HepG2 (cell line): Measurements from ENCODE around the gene CCR8. TPM values are rescaled to one million over a fixed set of nuclear protein-coding genes. Genes with fewer than 3 reads are reported as not detected.

Experiments used
- ATAC-seq: fragments of 200-7000 bp; cut with Tn5 transposase; 3 replicates; pipeline ENCODE4 v1.9.1; 2020; ENCODE audit warnings: mild to moderate bottlenecking, moderate library complexity
- BruUV-seq: library from RNA; stranded (reverse); fragments of 400-500 nt; replicated peaks from 2 replicates; lab custom pipeline; 2021; lab: Mats Ljungman, UMichigan
- CTCF ChIA-PET: fragments of 300-600 bp; formaldehyde crosslinking; extraction: SDS; loops from one replicate; lab custom pipeline; 2021; ENCODE audit warnings: low total read pairs, inconsistent platforms, low intra/inter-chr PET ratio; lab: Yijun Ruan, JAX
- POLR2A ChIA-PET: fragments of 350-600 bp; sonication (Branson Sonifier 250); formaldehyde crosslinking; loops from one replicate; lab custom pipeline; 2020; ENCODE audit warnings: antibody characterized with exemption, inconsistent platforms; lab: Yijun Ruan, JAX
- DNase-seq: peaks from one replicate; pipeline ENCODE4 v3.0.0-alpha.2; 2015; ENCODE audit warnings: low spot score
- FAIRE-seq: peaks from 3 replicates; lab custom pipeline; 2011; peaks lifted over from hg19 to GRCh38; lab: Jason Lieb, UNC
- H2AFZ ChIP-seq: one replicate; pipeline ENCODE4 v1.6.1; 2011; ENCODE audit warnings: low read length, inconsistent platforms
- H3K27ac ChIP-seq: fragments of 300-600 bp; 3 replicates; pipeline ENCODE4 v1.8.0; 2011; ENCODE audit warnings: mixed run types, mild to moderate bottlenecking, mixed read lengths, low read length, inconsistent platforms; ENCODE audit not compliant: insufficient read depth; ENCODE audit errors: extremely low read length
- H3K27me3 ChIP-seq, 2 experiments: fragments of 200-600 bp in 1 of 2; 2 replicates in 1 of 2; 3 replicates in 1 of 2; pipeline versions ENCODE4 v1.6.0 to v1.8.0; 2011; ENCODE audit warnings: low read length in 2 of 2, mild to moderate bottlenecking in 2 of 2, moderate library complexity in 2 of 2, inconsistent platforms in 1 of 2; ENCODE audit not compliant: insufficient read depth in 2 of 2, control insufficient read depth in 1 of 2
- H3K36me3 ChIP-seq, 2 experiments: fragments of 200-600 bp in 1 of 2; replicated peaks in 1 of 2; 2 replicates in 1 of 2; 3 replicates in 1 of 2; pipeline versions ENCODE4 v1.5.1 to v1.8.0; 2011; ENCODE audit warnings: low read length in 2 of 2, inconsistent platforms in 1 of 2; ENCODE audit not compliant: insufficient read depth in 2 of 2, control insufficient read depth in 1 of 2
- H3K4me1 ChIP-seq: 2 replicates; pipeline ENCODE4 v1.5.1; 2012; ENCODE audit warnings: low read length, inconsistent platforms; ENCODE audit not compliant: insufficient read depth
- H3K4me2 ChIP-seq: 2 replicates; pipeline ENCODE4 v1.6.0; 2011; ENCODE audit warnings: low read depth, low read length, inconsistent platforms
- H3K4me3 ChIP-seq, 3 experiments: fragments of 200-600 bp in 1 of 3; sonication (generic), shearing (Covaris generic) in 1 of 3; replicated peaks in 1 of 3; 2 replicates each; pipeline ENCODE4 v1.5.1; 2011 to 2016; ENCODE audit warnings: low read length in 3 of 3, inconsistent platforms in 2 of 3, low read depth in 2 of 3, mild to moderate bottlenecking in 2 of 3, control low read depth in 1 of 3, mixed read lengths in 1 of 3; ENCODE audit not compliant: insufficient read depth in 1 of 3
- H3K79me2 ChIP-seq: one replicate; pipeline ENCODE4 v1.6.1; 2011; ENCODE audit warnings: low read length, inconsistent platforms; ENCODE audit not compliant: insufficient read depth
- H3K9ac ChIP-seq: 2 replicates; pipeline ENCODE4 v1.6.0; 2011; ENCODE audit warnings: mild to moderate bottlenecking, low read depth, low read length, inconsistent platforms; ENCODE audit not compliant: insufficient read depth
- H3K9me3 ChIP-seq: 2 replicates; pipeline ENCODE4 v1.5.1; 2012; ENCODE audit warnings: mild to moderate bottlenecking, low read length
- H4K20me1 ChIP-seq: 2 replicates; pipeline ENCODE4 v1.6.0; 2011; ENCODE audit warnings: inconsistent platforms, mild to moderate bottlenecking, low read length, moderate library complexity; ENCODE audit not compliant: insufficient read depth
- ELF4 ChIP-seq: sonication (generic); formaldehyde crosslinking; IDR thresholded peaks from 2 replicates; pipeline ENCODE4 v1.5.0; 2020; ENCODE audit warnings: missing genetic modification reagents, mild to moderate bottlenecking, moderate library complexity, borderline replicate concordance
- PAF1 ChIP-seq: IDR thresholded peaks from 2 replicates; pipeline ENCODE4 v1.6.1; 2016; ENCODE audit warnings: missing genetic modification reagents, missing compliant biosample characterization
- PRDM10 ChIP-seq: sonication (generic); formaldehyde crosslinking; IDR thresholded peaks from 2 replicates; pipeline ENCODE4 v1.4.0; 2020; ENCODE audit warnings: low read depth, missing genetic modification reagents
- ZNF143 ChIP-seq: sonication (generic); formaldehyde crosslinking; IDR thresholded peaks from 2 replicates; pipeline ENCODE4 v1.4.0; 2020; ENCODE audit warnings: missing genetic modification reagents
- ZNF205 ChIP-seq: IDR thresholded peaks from 2 replicates; pipeline ENCODE4 v1.6.1; 2018; ENCODE audit warnings: missing biosample characterization, missing genetic modification reagents
- ZNF251 ChIP-seq: sonication (generic); formaldehyde crosslinking; IDR thresholded peaks from 2 replicates; pipeline ENCODE4 v1.9.0; 2021; ENCODE audit warnings: mild to moderate bottlenecking, missing genetic modification reagents
- ZNF615 ChIP-seq: sonication (generic); formaldehyde crosslinking; IDR thresholded peaks from 2 replicates; pipeline ENCODE4 v1.5.0; 2020; ENCODE audit warnings: mild to moderate bottlenecking, missing genetic modification reagents, borderline replicate concordance
- ZNF792 ChIP-seq: IDR thresholded peaks from 2 replicates; pipeline ENCODE4 v1.6.1; 2016
- WGBS: methylation state at CpG from one replicate; pipeline ENCODE4 v1.1.6; 2017; ENCODE audit warnings: low lambda C conversion rate; 5-methylcytosine and 5-hydroxymethylcytosine counted together
- in situ Hi-C: cut with HindIII; loops from 2 replicates; pipeline ENCODE4 v1.10.0; 2017; ENCODE audit warnings: low pct_unique_long_range_greater_than_20kb; ENCODE audit not compliant: extremely low pct_ligation_motif_present
- intact Hi-C: fragments of 100-400 bp; cut with micrococcal nuclease; formaldehyde crosslinking; loops from one replicate; pipeline ENCODE4 v1.10.0; 2022; ENCODE audit not compliant: unreplicated experiment
- polyA plus RNA-seq, 8 experiments: library from polyadenylated mRNA; depleted of rRNA in 3 of 8; stranded (reverse) in 7 of 8; unstranded in 1 of 8; fragments of >200 nt; fragmentation: Illumina TruSeq in 4 of 8; extraction: Trizol in 4 of 8; gene quantifications; 2 replicates each; pipeline versions ENCODE4 v1.2.1 to v1.2.3, GENCODE V29; 2011 to 2016; ENCODE audit warnings: low read depth in 4 of 8, missing spikeins in 1 of 8, mixed read lengths in 1 of 8; ENCODE audit not compliant: insufficient read depth in 1 of 8
- total RNA-seq, 5 experiments: library from RNA; depleted of rRNA; stranded (reverse); fragments of >200 nt; fragmentation: Illumina TruSeq; extraction: Trizol; gene quantifications; 2 replicates each; pipeline ENCODE4 v1.2.3, GENCODE V29; 2016; ENCODE audit warnings: low read depth in 1 of 5
- TF ChIP-seq, protein P1 (sequence below): sonication (generic); formaldehyde crosslinking; IDR thresholded peaks from 2 replicates; pipeline ENCODE4 v1.8.0; 2022; ENCODE audit warnings: missing genetic modification reagents, mild to moderate bottlenecking, moderate library complexity, borderline replicate concordance
- TF ChIP-seq, protein P2 (sequence below): sonication (generic); formaldehyde crosslinking; IDR thresholded peaks from 2 replicates; pipeline ENCODE4 v1.9.0; 2022; ENCODE audit warnings: missing genetic modification reagents, mild to moderate bottlenecking, borderline replicate concordance

The CCR8 gene
- total and polyA plus RNA-seq, 2 of the 13 experiments (the other 11 are each of a cell fraction or from before 2014, with no cell fraction given) = not detected

DNA sequence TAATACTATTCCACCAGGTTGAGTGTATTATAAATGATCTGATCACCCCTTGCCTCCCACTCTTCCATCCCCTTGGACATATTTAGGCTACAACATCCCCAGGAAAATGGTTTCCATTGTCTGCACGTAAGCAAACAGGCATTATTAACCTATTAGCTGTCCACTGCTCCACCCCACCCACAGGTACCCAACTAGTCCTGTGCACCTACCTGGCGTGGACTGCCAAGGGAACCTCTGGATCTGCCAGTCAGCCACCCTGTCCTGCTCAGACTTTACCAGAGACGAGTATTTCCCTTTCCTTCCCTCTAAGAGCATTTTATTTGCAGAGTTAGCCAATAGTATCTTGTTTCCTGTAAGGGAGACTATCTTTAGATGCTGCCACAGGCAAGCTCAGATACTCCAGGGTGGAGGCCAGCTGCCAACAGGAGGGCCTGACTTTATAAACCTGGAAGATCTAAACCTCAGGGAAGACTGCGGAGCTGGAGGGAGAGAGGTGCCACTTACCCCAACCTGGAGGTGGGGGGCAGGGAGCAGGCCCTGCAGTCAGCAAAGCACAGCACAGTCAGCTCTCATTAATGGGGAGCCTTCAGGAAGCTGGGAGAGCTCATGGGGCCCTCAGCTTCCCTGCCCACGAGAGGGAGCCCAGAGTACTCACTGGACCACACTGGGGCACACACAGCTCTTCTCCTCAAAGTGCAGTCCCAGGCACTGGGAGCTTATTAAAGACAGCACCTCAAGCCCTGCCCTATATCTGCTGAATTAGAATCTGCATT is 49.6 kb upstream of the CCR8 start, which contains the start of gene CX3CR1:
CX3CR1 (minus strand) TSS at position 292 of the 773 bp plus-strand sequence. CDS start 13,527 bp downstream, outside the sequence.
- H3K27ac ChIP-seq = no peak within 1 kb of the TSS
- H3K27me3 ChIP-seq = peaks cover 0 to 13% of the 10 kb centered on the region in 2 experiments; a peak in 4 of 5 replicates
- H3K4me3 ChIP-seq = no peak within 1 kb of the TSS
- H3K36me3 ChIP-seq = no peaks in the 10 kb centered on the region
- H3K4me1 ChIP-seq = peaks cover 6% of the 10 kb centered on the region; the same call in 1 of the 2 replicates
- H3K79me2 ChIP-seq = no peaks in the 10 kb centered on the region
- TF ChIP-seq ZNF792 (CRISPR knock-in tag) (no peak), ZNF205 (no peak), ZNF143 (CRISPR knock-in tag) (no peak), ELF4 (no peak), ZNF615 (CRISPR knock-in tag) (no peak), PAF1 (no peak)
- no TSS peak for BruUV-seq
- ATAC-seq (peak; percentile 54), FAIRE-seq (no peak), DNase-seq (no peak)
- ChIA-PET CTCF (no interaction called here), POLR2A (no interaction called here)
- WGBS = 23% methylated on average over 4 of the region's 5 CpGs
- no peak within 1 kb of the TSS for H3K4me2 ChIP-seq
- H3K9ac ChIP-seq = no peak within 1 kb of the TSS
- intact Hi-C loops (no loop called here), in situ Hi-C loops (no loop called here)
- no peaks in the 10 kb centered on the region for H4K20me1 ChIP-seq
- no peaks in the 10 kb centered on the region for H3K9me3 ChIP-seq
- H2AFZ ChIP-seq = no peak within 1 kb of the TSS

DNA sequence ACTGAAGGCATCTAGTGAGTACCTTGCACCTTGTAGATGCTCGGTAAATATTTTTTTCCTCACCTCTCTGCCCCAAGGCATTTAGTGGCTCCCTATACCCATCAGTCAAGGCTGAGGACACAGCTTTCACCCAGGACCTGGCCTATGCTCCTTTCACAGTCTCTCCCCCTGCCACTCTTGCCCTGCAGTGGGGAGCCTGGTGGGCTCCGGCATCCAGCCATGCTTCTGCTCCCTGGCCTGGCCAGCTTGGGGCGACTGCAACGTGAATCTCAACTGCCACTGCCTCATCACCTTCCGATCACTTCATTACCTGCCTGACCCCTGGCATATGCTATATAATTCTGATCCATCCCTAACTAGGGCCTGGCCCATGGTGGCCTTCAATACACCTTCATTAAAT is 48.9 kb upstream of the CCR8 start:
- DNase-seq (no peak), FAIRE-seq (no peak), ATAC-seq (no peak)
- no peaks in the 10 kb centered on the region for H3K9me3 ChIP-seq
- peaks cover 6% of the 10 kb centered on the region; the same call in 1 of the 2 replicates for H3K4me1 ChIP-seq
- no peaks in the 10 kb centered on the region for H3K36me3 ChIP-seq
- no peak overlapping the region for H3K9ac ChIP-seq
- H3K4me3 ChIP-seq = no peak overlapping the region
- no peaks in the 10 kb centered on the region for H4K20me1 ChIP-seq
- no peak overlapping the region for H3K4me2 ChIP-seq
- H3K79me2 ChIP-seq = no peaks in the 10 kb centered on the region
- ChIA-PET POLR2A (no interaction called here), CTCF (no interaction called here)
- no TSS peak for BruUV-seq
- H2AFZ ChIP-seq = no peak overlapping the region
- intact Hi-C loops = no loop called here
- 23% methylated on average over 5 of the region's 5 CpGs for WGBS
- no peak overlapping the region for H3K27ac ChIP-seq
- in situ Hi-C loops = no loop called here
- H3K27me3 ChIP-seq = peaks cover 0 to 13% of the 10 kb centered on the region in 2 experiments; a peak in 4 of 5 replicates
- no peak for TF ChIP-seq ZNF251 (CRISPR knock-in tag)
- TF ChIP-seq PRDM10 = no peak
- TF ChIP-seq, protein P1, sequence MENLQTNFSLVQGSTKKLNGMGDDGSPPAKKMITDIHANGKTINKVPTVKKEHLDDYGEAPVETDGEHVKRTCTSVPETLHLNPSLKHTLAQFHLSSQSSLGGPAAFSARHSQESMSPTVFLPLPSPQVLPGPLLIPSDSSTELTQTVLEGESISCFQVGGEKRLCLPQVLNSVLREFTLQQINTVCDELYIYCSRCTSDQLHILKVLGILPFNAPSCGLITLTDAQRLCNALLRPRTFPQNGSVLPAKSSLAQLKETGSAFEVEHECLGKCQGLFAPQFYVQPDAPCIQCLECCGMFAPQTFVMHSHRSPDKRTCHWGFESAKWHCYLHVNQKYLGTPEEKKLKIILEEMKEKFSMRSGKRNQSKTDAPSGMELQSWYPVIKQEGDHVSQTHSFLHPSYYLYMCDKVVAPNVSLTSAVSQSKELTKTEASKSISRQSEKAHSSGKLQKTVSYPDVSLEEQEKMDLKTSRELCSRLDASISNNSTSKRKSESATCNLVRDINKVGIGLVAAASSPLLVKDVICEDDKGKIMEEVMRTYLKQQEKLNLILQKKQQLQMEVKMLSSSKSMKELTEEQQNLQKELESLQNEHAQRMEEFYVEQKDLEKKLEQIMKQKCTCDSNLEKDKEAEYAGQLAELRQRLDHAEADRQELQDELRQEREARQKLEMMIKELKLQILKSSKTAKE (CRISPR knock-in tag) = no peak
- TF ChIP-seq, protein P2, sequence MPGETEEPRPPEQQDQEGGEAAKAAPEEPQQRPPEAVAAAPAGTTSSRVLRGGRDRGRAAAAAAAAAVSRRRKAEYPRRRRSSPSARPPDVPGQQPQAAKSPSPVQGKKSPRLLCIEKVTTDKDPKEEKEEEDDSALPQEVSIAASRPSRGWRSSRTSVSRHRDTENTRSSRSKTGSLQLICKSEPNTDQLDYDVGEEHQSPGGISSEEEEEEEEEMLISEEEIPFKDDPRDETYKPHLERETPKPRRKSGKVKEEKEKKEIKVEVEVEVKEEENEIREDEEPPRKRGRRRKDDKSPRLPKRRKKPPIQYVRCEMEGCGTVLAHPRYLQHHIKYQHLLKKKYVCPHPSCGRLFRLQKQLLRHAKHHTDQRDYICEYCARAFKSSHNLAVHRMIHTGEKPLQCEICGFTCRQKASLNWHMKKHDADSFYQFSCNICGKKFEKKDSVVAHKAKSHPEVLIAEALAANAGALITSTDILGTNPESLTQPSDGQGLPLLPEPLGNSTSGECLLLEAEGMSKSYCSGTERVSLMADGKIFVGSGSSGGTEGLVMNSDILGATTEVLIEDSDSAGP (CRISPR knock-in tag) = no peak
